Measurements from ENCODE around the gene NBPF11.
"Not testable (repeated sequence)": the region's sequence is repeated elsewhere in the genome, so short reads cannot be mapped to it uniquely, and the experiment has no call there.

DNA sequence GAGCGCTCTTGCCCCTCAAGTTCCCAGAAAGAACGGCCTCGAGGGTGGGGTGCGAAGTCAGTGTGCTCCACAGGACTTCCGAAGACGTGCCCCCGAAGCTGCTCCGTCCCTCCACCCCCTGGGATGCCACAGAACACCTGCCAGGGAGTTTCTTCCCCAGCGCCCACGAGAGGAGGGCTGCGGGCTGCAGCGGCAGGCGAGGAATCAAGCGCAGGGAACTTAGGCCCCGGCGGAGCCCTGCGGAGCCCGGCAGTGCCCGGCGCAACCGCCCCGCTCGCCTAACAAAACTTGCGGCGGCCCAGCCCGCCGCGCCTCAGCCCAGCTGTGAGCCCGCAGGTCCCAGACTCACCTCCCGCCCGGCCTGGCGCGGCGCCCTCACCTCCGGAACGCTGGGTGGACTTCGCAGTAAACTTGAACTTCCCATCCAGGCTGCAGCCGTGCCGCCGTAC, 686 bp downstream of the NBPF11 start:
- TF ChIP-seq, protein P1, sequence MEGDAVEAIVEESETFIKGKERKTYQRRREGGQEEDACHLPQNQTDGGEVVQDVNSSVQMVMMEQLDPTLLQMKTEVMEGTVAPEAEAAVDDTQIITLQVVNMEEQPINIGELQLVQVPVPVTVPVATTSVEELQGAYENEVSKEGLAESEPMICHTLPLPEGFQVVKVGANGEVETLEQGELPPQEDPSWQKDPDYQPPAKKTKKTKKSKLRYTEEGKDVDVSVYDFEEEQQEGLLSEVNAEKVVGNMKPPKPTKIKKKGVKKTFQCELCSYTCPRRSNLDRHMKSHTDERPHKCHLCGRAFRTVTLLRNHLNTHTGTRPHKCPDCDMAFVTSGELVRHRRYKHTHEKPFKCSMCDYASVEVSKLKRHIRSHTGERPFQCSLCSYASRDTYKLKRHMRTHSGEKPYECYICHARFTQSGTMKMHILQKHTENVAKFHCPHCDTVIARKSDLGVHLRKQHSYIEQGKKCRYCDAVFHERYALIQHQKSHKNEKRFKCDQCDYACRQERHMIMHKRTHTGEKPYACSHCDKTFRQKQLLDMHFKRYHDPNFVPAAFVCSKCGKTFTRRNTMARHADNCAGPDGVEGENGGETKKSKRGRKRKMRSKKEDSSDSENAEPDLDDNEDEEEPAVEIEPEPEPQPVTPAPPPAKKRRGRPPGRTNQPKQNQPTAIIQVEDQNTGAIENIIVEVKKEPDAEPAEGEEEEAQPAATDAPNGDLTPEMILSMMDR (conservative IDR thresholded peaks at IDR 0.05; ENCODE audit: low read depth, low read length): not testable (repeated sequence)
- TF ChIP-seq EZH2 (IDR thresholded peaks at IDR 0.05; ENCODE audit: low read length, unreplicated experiment); EZH2phosphoT487 (IDR thresholded peaks at IDR 0.05; ENCODE audit: borderline replicate concordance, low read length): not testable (repeated sequence)

Data from PC-3 (cell line).